ENCODE results near the gene YIPF1.

The YIPF1 gene

DNA sequence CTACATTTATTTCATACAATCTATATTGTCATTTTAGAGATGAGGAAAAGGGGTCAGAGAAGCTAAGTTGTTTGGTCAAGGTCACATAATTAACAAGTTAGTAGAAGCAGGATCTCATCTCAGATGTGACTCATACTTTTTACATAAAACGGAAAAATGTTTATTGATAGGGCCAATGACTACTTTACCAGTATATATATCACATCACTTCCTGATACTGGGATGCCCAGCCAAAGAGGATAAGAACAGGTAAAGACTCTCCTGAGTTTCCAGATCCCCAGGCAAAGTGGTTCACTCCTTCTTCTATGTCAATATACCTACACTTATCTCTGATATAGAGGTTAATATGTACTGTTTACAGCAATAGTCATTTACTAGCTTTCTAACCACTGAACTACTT is 21.0 kb downstream of the YIPF1 start:
- no peaks in the 10 kb centered on the region for H3K36me3 ChIP-seq (replicated peaks; ENCODE audit: insufficient read depth, low read length)
- H3K9me3 ChIP-seq (replicated peaks; ENCODE audit: insufficient read depth, low read length): no peaks in the 10 kb centered on the region
- DNase-seq: no peak
- no peak overlapping the region for H2AFZ ChIP-seq (ENCODE audit: low read length)
- H3K4me1 ChIP-seq (ENCODE audit: low read length): no peaks in the 10 kb centered on the region
- no peak overlapping the region for H3K4me2 ChIP-seq (ENCODE audit: low read depth, low read length)
- H3K9me2 ChIP-seq (replicated peaks; ENCODE audit: insufficient read depth, low read length): no peaks in the 10 kb centered on the region
- no peaks in the 10 kb centered on the region for H4K20me1 ChIP-seq (ENCODE audit: insufficient read depth, low read length)
- no peaks in the 10 kb centered on the region for H3F3A ChIP-seq (ENCODE audit: insufficient read depth, low read length)
- no peaks in the 10 kb centered on the region for H3K79me2 ChIP-seq (ENCODE audit: low read length)
- TF ChIP-seq, protein P1, sequence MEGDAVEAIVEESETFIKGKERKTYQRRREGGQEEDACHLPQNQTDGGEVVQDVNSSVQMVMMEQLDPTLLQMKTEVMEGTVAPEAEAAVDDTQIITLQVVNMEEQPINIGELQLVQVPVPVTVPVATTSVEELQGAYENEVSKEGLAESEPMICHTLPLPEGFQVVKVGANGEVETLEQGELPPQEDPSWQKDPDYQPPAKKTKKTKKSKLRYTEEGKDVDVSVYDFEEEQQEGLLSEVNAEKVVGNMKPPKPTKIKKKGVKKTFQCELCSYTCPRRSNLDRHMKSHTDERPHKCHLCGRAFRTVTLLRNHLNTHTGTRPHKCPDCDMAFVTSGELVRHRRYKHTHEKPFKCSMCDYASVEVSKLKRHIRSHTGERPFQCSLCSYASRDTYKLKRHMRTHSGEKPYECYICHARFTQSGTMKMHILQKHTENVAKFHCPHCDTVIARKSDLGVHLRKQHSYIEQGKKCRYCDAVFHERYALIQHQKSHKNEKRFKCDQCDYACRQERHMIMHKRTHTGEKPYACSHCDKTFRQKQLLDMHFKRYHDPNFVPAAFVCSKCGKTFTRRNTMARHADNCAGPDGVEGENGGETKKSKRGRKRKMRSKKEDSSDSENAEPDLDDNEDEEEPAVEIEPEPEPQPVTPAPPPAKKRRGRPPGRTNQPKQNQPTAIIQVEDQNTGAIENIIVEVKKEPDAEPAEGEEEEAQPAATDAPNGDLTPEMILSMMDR (IDR thresholded peaks at IDR 0.05; ENCODE audit: low read length): no peak
- no peak for TF ChIP-seq EZH2 (optimal IDR thresholded peaks at IDR 0.05; ENCODE audit: low read depth, low read length)
- TF ChIP-seq EZH2phosphoT487 (IDR thresholded peaks at IDR 0.05; ENCODE audit: low read length): no peak
- no peak overlapping the region for H3K9ac ChIP-seq (ENCODE audit: low read length)
- no peak overlapping the region for H3K4me3 ChIP-seq (ENCODE audit: low read length)
- no peaks in the 10 kb centered on the region for H3K27me3 ChIP-seq (replicated peaks; ENCODE audit: insufficient read depth, low read length)
- H3K27ac ChIP-seq (ENCODE audit: low read length): no peak overlapping the region

- Histone ChIP-seq H3K79me2 (ENCODE audit: low read length) (no peaks in the 10 kb centered on the region), H2AFZ (ENCODE audit: low read length) (no peak overlapping the region), H3K4me1 (ENCODE audit: low read length) (no peaks in the 10 kb centered on the region), H3F3A (ENCODE audit: insufficient read depth, low read length) (no peaks in the 10 kb centered on the region), H3K9me2 (replicated peaks; ENCODE audit: insufficient read depth, low read length) (no peaks in the 10 kb centered on the region), H3K9me3 (replicated peaks; ENCODE audit: insufficient read depth, low read length) (no peaks in the 10 kb centered on the region), H3K36me3 (replicated peaks; ENCODE audit: insufficient read depth, low read length) (no peaks in the 10 kb centered on the region), H3K27ac (ENCODE audit: low read length) (no peak overlapping the region), H4K20me1 (ENCODE audit: insufficient read depth, low read length) (no peaks in the 10 kb centered on the region), H3K9ac (ENCODE audit: low read length) (no peak overlapping the region), H3K4me2 (ENCODE audit: low read depth, low read length) (no peak overlapping the region), H3K27me3 (replicated peaks; ENCODE audit: insufficient read depth, low read length) (no peaks in the 10 kb centered on the region), H3K4me3 (ENCODE audit: low read length) (no peak overlapping the region)
- TF ChIP-seq EZH2 (optimal IDR thresholded peaks at IDR 0.05; ENCODE audit: low read depth, low read length) (no peak), EZH2phosphoT487 (IDR thresholded peaks at IDR 0.05; ENCODE audit: low read length) (no peak)
- TF ChIP-seq, protein P1 (IDR thresholded peaks at IDR 0.05; ENCODE audit: low read length): no peak
- no peak for DNase-seq
Observed at GRCh38 chr1:53862507-53862906, 27.1 kb downstream of the YIPF1 start.

DNA sequence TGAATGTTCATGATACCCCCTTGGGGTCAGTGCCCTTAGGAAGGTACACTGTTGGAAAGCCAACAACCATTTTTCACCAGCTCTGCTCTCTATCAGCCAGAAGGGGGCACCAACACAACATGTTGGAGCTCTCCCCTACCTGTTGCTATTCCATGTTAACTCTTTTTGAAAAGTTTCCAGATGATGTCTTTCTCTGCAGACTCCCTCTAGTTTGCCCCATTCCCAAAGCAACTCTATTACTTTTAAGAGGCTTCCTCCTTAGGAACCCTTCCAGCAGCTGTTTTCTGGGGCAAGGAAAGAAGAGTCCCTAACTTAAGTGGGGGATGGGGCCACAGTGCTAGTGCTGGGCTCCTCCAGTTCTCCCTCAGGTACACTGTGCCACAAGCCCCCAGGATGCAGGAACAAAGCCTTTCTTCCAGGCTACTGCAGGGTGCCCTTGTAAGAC is 28.6 kb downstream of the YIPF1 start:
- Histone ChIP-seq H3K27ac (ENCODE audit: low read length) (no peak overlapping the region), H3K27me3 (replicated peaks; ENCODE audit: insufficient read depth, low read length) (no peaks in the 10 kb centered on the region), H3K4me3 (ENCODE audit: low read length) (no peak overlapping the region), H3K4me2 (ENCODE audit: low read depth, low read length) (no peak overlapping the region), H3K9me2 (replicated peaks; ENCODE audit: insufficient read depth, low read length) (no peaks in the 10 kb centered on the region), H3K79me2 (ENCODE audit: low read length) (no peaks in the 10 kb centered on the region), H2AFZ (ENCODE audit: low read length) (no peak overlapping the region), H3K9ac (ENCODE audit: low read length) (no peak overlapping the region), H3K36me3 (replicated peaks; ENCODE audit: insufficient read depth, low read length) (no peaks in the 10 kb centered on the region), H3K4me1 (ENCODE audit: low read length) (no peaks in the 10 kb centered on the region), H3F3A (ENCODE audit: insufficient read depth, low read length) (no peaks in the 10 kb centered on the region), H3K9me3 (replicated peaks; ENCODE audit: insufficient read depth, low read length) (no peaks in the 10 kb centered on the region), H4K20me1 (ENCODE audit: insufficient read depth, low read length) (no peaks in the 10 kb centered on the region)
- DNase-seq: peak; percentile 58
- TF ChIP-seq, protein P1 (IDR thresholded peaks at IDR 0.05; ENCODE audit: low read length): peak; percentile 85
- TF ChIP-seq EZH2 (optimal IDR thresholded peaks at IDR 0.05; ENCODE audit: low read depth, low read length): no peak
- TF ChIP-seq EZH2phosphoT487 (IDR thresholded peaks at IDR 0.05; ENCODE audit: low read length): no peak
